Natural killer cell treated with Interleukin-12 subunit alpha and Interleukin-12 subunit beta and Interleukin-15 and Interleukin-18, amount 100 ng/mL, for 72 hours (primary cell): ENCODE measurements around the gene TMEM131L. TPM values are rescaled to one million over a fixed set of nuclear protein-coding genes. Genes with fewer than 3 reads are reported as not detected.
A peak's percentile ranks its signal among the peaks of the same experiment; 100 is the strongest.

ENCODE experiments used
- ATAC-seq, 2 donors: fragments of 150-1000 bp; cut with Tn5 transposase in 1 of 2; sonication (Bioruptor Pico), chemical (Tn5 transposase) in 1 of 2; 2 replicates each; pipeline ENCODE4 v1.10.0; 2021
- DNase-seq: peaks from one replicate; pipeline ENCODE4 v3.0.0; 2022; ENCODE audit warnings: low spot score
- H3K27ac Mint-ChIP-seq, 2 donors: 1 replicate in 1 of 2; 2 replicates in 1 of 2; pipeline ENCODE4 v1.8.0; 2022; ENCODE audit warnings: mixed read lengths in 2 of 2, mild to moderate bottlenecking in 1 of 2, moderate library complexity in 1 of 2
- H3K27me3 Mint-ChIP-seq, 2 donors: 1 replicate in 1 of 2; 2 replicates in 1 of 2; pipeline ENCODE4 v1.8.0; 2022; ENCODE audit warnings: mixed read lengths in 2 of 2
- H3K36me3 Mint-ChIP-seq: one replicate; pipeline ENCODE4 v1.8.0; 2022; ENCODE audit warnings: mixed read lengths
- H3K4me1 Mint-ChIP-seq, 2 donors: 1 replicate in 1 of 2; 2 replicates in 1 of 2; pipeline ENCODE4 v1.8.0; 2022; ENCODE audit warnings: low read depth in 2 of 2, mixed read lengths in 2 of 2, mild to moderate bottlenecking in 1 of 2
- H3K4me3 Mint-ChIP-seq: one replicate; pipeline ENCODE4 v1.8.0; 2022; ENCODE audit warnings: mixed read lengths
- H3K9me3 Mint-ChIP-seq: 2 replicates; pipeline ENCODE4 v1.8.0; 2022; ENCODE audit warnings: mixed read lengths
- total RNA-seq, 2 donors: library from RNA; stranded (reverse); gene quantifications; one replicate each; pipeline ENCODE4 v1.2.3, GENCODE V29; 2022

The TMEM131L gene
- total RNA-seq, 2 donors from 2014 or later, result 35.8 to 42.3 TPM

DNA sequence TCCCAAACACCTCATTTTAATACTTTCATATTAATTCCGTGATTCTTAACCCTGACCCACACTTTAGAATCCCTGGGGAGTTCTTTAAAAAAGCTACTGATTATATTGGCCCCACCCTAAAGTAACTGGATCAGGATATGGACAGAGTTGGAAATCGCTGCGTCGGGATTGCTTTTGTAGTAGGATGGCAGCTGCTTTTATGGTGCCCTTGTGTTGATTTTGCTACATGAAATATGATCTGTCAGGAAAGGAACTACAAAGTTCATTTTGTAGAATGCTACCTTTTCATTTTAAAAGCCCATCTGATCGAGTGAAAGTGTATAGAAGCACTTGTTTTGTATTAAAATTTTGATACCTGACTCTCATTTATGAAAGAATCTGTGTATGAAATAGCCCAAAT lies 43.6 kb downstream of the TMEM131L start:
- Mint-ChIP-seq H3K27me3 (no peaks in the 10 kb centered on the region), H3K36me3 (peaks cover 4% of the 10 kb centered on the region), H3K4me1 (peaks cover 46 to 53% of the 10 kb centered on the region in 2 donors), H3K27ac (peak overlapping the region in 1 of 2 donors; percentile 30), H3K9me3 (no peaks in the 10 kb centered on the region), H3K4me3 (no peak overlapping the region)
- ATAC-seq (no peak), DNase-seq (no peak)

- H3K27ac Mint-ChIP-seq, result peak overlapping the region in 1 of 2 donors; percentile 30
- H3K4me1 Mint-ChIP-seq, result peaks cover 49 to 54% of the 10 kb centered on the region in 2 donors
- no peak overlapping the region for H3K4me3 Mint-ChIP-seq
- no peaks in the 10 kb centered on the region for H3K27me3 Mint-ChIP-seq
- DNase-seq, result no peak
- ATAC-seq, result no peak
- peaks cover 2% of the 10 kb centered on the region for H3K36me3 Mint-ChIP-seq
- H3K9me3 Mint-ChIP-seq, result no peaks in the 10 kb centered on the region
Measured at GRCh38 chr4:153510252-153511001, 44.3 kb downstream of the TMEM131L start.

DNA sequence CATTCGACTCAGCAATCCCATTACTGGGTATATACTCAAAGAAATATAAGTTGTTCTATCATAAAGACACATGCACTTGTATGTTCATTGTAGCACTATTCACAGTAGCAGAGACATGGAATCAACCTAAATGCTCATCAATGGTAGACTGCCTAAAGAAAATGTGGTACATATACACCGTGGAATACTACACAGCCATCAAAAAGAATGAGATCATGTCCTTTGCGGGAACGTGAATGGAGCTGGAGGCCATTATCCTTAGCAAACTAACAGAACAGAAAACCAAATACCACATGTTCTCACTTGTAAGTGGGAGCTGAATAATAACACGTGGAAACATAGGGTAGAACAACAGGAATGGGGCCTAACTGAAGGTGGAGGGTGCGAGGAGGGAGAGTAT lies 44.9 kb downstream of the TMEM131L start:
- Mint-ChIP-seq H3K4me3 (no peak overlapping the region), H3K9me3 (no peaks in the 10 kb centered on the region), H3K27me3 (no peaks in the 10 kb centered on the region), H3K4me1 (peaks cover 44 to 50% of the 10 kb centered on the region in 2 donors), H3K27ac (no peak overlapping the region), H3K36me3 (no peaks in the 10 kb centered on the region)
- DNase-seq (no peak), ATAC-seq (no peak)

DNA sequence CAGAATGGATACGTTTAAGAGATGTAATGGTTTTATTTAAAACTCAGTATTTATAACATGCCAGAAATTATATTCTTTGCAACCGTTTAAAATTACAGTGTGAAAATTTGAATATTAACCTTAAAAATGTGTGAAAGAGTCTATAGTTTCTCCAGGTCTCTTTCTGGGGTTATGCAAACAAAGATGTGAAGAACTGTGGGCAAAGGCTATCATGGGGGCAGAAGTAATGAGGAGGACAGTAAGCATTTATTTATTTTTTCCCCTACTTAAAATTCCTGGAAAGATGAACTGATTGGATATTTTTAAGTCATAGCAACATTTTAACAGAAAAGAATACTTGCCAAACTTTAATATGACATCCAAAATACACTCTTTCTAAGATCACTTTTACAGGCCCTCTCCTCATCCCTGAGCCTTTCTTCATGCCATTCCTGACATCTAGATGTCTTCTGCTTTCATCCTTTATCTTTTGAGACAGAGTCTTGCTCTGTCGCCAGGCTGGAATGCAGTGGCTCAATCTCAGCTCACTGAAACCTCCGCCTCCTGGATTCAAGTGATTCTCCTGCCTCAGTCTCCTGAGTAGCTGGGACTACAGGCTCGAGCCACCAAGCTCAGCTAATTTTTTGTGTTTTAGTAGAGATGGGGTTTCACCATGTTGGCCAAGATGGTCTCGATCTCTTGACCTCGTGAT lies 46.1 kb downstream of the TMEM131L start:
- Mint-ChIP-seq H3K4me3 (no peak overlapping the region), H3K36me3 (no peaks in the 10 kb centered on the region), H3K9me3 (no peaks in the 10 kb centered on the region), H3K27ac (peak overlapping the region in 1 of 2 donors; percentile 22), H3K4me1 (peaks cover 39 to 44% of the 10 kb centered on the region in 2 donors), H3K27me3 (no peaks in the 10 kb centered on the region)
- ATAC-seq (no peak), DNase-seq (no peak)

GRCh38 chr4:153512952-153513500 lies 46.9 kb downstream of the TMEM131L start:
- Mint-ChIP-seq H3K36me3 (no peaks in the 10 kb centered on the region), H3K4me1 (peaks cover 34 to 44% of the 10 kb centered on the region in 2 donors), H3K27me3 (no peaks in the 10 kb centered on the region), H3K9me3 (no peaks in the 10 kb centered on the region), H3K27ac (peak overlapping the region; percentile 10 to 22), H3K4me3 (no peak overlapping the region)
- no peak for DNase-seq
- no peak for ATAC-seq

DNA sequence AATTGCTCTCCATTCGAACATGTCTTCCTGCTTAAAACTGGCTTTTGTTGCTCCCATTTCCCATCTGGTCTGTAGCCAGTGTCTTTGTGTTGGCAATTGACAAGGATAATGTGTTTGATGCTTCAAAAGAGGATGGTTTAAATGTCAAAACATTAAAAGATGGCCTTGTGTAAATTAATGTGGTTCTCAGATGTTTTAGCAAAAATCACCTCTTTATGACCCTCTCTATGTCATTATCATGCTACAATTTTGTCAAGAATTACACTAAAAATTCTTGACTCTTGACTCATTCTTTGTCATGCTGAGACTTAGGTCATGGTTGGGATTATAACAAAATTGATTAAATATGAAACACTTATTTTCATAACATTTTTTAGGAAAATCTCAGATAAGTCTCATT lies 47.4 kb downstream of the TMEM131L start:
- Mint-ChIP-seq H3K27me3 (no peaks in the 10 kb centered on the region), H3K4me1 (peaks cover 39 to 50% of the 10 kb centered on the region in 2 donors), H3K9me3 (no peaks in the 10 kb centered on the region), H3K4me3 (no peak overlapping the region), H3K36me3 (no peaks in the 10 kb centered on the region), H3K27ac (peak overlapping the region; percentile 10 to 22)
- no peak for ATAC-seq
- DNase-seq, result no peak

DNA sequence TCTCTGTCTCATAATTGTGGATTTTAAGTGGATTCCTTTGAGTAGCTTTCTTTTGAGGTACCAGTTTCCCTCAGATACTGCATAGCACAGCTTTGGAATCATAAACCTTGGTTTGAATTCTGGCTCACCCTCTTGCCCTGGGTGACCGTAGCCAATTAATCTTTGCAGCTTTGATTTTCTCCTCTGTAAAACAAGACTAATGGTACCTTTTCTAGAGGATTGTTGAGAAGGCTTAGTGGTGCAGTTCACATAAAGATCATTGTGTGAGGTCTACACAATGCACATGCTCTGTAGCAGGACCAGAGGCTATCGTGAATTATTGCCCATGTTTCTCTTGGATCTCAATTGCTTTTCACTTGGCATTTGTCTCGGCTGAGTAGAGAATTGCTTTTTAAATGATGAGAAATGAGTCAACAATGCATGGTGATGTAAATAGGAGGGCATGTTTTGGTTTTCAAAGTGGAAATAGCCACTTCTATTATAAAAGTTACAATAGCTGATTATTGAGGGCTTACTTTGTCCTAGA lies 47.9 kb downstream of the TMEM131L start:
- H3K4me3 Mint-ChIP-seq, result no peak overlapping the region
- DNase-seq (no peak), ATAC-seq (no peak)
- H3K36me3 Mint-ChIP-seq, result no peaks in the 10 kb centered on the region
- H3K9me3 Mint-ChIP-seq, result no peaks in the 10 kb centered on the region
- H3K27me3 Mint-ChIP-seq, result no peaks in the 10 kb centered on the region
- peak overlapping the region; percentile 10 to 22 for H3K27ac Mint-ChIP-seq
- H3K4me1 Mint-ChIP-seq, result peaks cover 43 to 54% of the 10 kb centered on the region in 2 donors

DNA sequence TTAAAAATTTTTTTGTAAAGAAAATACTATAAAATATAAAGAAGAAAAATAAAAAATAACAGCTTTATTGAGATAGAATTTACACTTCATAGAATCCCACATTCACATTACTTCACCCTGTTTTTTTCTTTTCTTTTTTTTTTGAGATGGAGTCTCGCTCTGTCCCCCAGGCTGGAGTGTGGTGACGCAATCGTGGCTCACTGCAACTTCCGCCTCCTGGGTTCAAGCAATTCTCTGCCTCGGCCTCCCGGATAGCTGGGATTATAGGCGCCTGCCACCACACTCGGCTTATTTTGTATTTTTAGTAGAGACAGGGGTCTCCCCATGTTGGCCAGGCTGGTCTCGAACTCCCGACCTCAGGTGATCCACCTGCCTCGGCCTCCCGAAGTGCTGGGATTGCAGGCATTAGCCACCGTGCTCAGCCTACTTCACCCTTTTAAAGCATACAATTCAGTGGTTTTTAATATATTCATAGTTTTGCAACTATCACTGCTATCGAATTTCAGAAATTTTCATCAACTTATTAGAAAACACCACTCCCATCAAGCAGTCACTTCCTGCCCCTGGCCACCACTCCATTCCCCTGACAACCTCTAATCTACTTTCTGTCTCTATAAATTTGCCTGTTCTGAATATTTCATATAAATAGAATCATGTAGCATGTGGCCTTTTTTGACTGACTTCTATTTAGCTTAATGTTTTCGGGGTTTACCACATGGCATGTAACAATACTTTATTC lies 48.7 kb downstream of the TMEM131L start:
- no peak for DNase-seq
- H3K36me3 Mint-ChIP-seq, result no peaks in the 10 kb centered on the region
- peak overlapping the region in 1 of 2 donors; percentile 82 for H3K27ac Mint-ChIP-seq
- no peak for ATAC-seq
- no peaks in the 10 kb centered on the region for H3K27me3 Mint-ChIP-seq
- H3K9me3 Mint-ChIP-seq, result no peaks in the 10 kb centered on the region
- no peak overlapping the region for H3K4me3 Mint-ChIP-seq
- peaks cover 51 to 60% of the 10 kb centered on the region in 2 donors for H3K4me1 Mint-ChIP-seq

DNA sequence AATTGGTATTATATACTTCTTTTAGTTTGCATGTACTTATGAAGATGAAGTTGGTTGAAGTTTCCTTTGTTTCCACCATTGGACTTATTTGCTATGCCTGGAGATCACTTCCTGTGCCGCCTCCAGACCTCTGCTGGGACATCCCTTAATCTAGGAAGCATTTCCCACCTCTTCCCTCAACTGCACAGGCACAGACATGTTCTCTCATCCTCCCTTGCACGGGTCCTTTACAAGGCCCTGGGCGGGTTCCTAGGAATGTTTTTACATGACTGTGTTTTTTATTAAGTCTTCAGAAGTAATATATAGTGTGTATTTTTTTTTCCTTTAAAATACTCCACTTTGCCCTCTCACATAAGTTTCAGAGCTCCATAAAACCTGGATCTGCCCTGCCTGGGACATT lies 51.0 kb downstream of the TMEM131L start:
- no peak for ATAC-seq
- H3K27me3 Mint-ChIP-seq, result no peaks in the 10 kb centered on the region
- H3K4me1 Mint-ChIP-seq, result peaks cover 72% of the 10 kb centered on the region in 2 donors
- H3K4me3 Mint-ChIP-seq, result no peak overlapping the region
- no peaks in the 10 kb centered on the region for H3K9me3 Mint-ChIP-seq
- H3K27ac Mint-ChIP-seq, result no peak overlapping the region
- no peak for DNase-seq
- no peaks in the 10 kb centered on the region for H3K36me3 Mint-ChIP-seq

- Mint-ChIP-seq H3K4me3 (peak overlapping the region; percentile 85), H3K27ac (peak overlapping the region; percentile 92 to 93), H3K9me3 (no peaks in the 10 kb centered on the region), H3K36me3 (no peaks in the 10 kb centered on the region), H3K27me3 (no peaks in the 10 kb centered on the region), H3K4me1 (peaks cover 72 to 73% of the 10 kb centered on the region in 2 donors)
- DNase-seq, result no peak
- no peak for ATAC-seq
Measured at GRCh38 chr4:153518001-153518400, 51.8 kb downstream of the TMEM131L start.

DNA sequence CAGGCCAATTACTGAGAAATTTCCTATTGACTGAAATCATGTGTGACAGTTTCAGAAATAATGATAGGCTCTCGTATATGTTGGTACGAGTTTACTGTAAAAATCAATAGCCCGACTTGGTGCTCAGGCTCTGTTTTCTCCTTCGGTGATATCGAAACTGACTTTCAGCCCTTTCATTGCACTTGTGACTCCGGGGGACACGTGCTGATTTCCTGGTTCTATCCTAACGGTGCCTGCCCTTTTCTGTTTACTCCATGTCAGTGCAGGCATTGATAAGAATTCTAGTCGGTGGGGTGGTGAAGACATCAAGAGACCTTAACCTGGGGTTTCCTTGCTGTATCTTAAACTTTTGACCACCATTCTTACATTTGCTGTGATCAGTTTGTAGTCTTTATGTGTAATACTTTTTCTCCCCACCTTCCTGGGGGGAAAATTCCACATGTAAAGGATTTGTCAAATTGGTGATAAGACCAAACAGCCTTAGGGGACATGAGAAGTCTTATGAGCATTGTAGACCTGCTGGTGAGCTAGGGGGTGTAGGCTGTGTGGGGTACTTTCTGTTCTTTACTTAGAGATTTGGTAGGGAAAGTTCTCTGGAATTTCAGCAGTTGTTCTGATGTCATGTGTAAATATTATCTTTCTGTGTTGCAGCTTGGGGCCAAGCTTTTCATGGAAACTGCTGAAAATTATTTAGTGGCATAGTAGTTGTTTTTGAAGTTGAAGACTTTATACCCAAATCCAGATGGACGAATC lies 52.7 kb downstream of the TMEM131L start:
- H3K4me3 Mint-ChIP-seq, result peak overlapping the region; percentile 85
- peak overlapping the region; percentile 92 to 93 for H3K27ac Mint-ChIP-seq
- ATAC-seq (no peak), DNase-seq (no peak)
- H3K9me3 Mint-ChIP-seq, result no peaks in the 10 kb centered on the region
- H3K4me1 Mint-ChIP-seq, result peaks cover 72 to 74% of the 10 kb centered on the region in 2 donors
- H3K27me3 Mint-ChIP-seq, result no peaks in the 10 kb centered on the region
- no peaks in the 10 kb centered on the region for H3K36me3 Mint-ChIP-seq

GRCh38 chr4:153519687-153520086 lies 53.5 kb downstream of the TMEM131L start:
- Mint-ChIP-seq H3K27ac (peak overlapping the region; percentile 92 to 93), H3K36me3 (no peaks in the 10 kb centered on the region), H3K27me3 (no peaks in the 10 kb centered on the region), H3K4me1 (peaks cover 76 to 77% of the 10 kb centered on the region in 2 donors), H3K4me3 (peak overlapping the region; percentile 85), H3K9me3 (no peaks in the 10 kb centered on the region)
- ATAC-seq (no peak), DNase-seq (no peak)

GRCh38 chr4:153520227-153520626 lies 54.1 kb downstream of the TMEM131L start:
- no peaks in the 10 kb centered on the region for H3K9me3 Mint-ChIP-seq
- DNase-seq (no peak), ATAC-seq (no peak)
- peaks cover 77 to 79% of the 10 kb centered on the region in 2 donors for H3K4me1 Mint-ChIP-seq
- peak overlapping the region; percentile 85 for H3K4me3 Mint-ChIP-seq
- H3K27ac Mint-ChIP-seq, result peak overlapping the region; percentile 92 to 93
- no peaks in the 10 kb centered on the region for H3K27me3 Mint-ChIP-seq
- no peaks in the 10 kb centered on the region for H3K36me3 Mint-ChIP-seq
